ENCODE data around the gene LMNTD2. TPM values are rescaled to one million over a fixed set of nuclear protein-coding genes. Genes with fewer than 3 reads are reported as not detected.
A peak's percentile ranks its signal among the peaks of the same experiment; 100 is the strongest.
"Not testable (repeated sequence)": the region's sequence is repeated elsewhere in the genome, so short reads cannot be mapped to it uniquely, and the experiment has no call there.

Gene LMNTD2
- total RNA-seq, 1 experiment from 2014 or later: 4.0 TPM

GRCh38 chr11:574632-575312 is 14.2 kb upstream of the LMNTD2 start (continued):
- TF ChIP-seq GRHL2 (CRISPR knock-in tag; IDR thresholded peaks at IDR 0.05; ENCODE audit: insufficient replicate concordance, severe bottlenecking) (no peak), MLX (CRISPR knock-in tag; IDR thresholded peaks at IDR 0.05) (no peak), MYBL2 (CRISPR knock-in tag; IDR thresholded peaks at IDR 0.05) (no peak)

- H3K9me3 Mint-ChIP-seq; ATAC-seq; H3K36me3 Mint-ChIP-seq; POLR2A ChIA-PET; H3K27ac Mint-ChIP-seq; CTCF ChIA-PET; DNase-seq (ENCODE audit: low spot score): not testable (repeated sequence)
- peaks cover 22% of the 10 kb centered on the region for H3K27me3 Mint-ChIP-seq (ENCODE audit: low read depth)
- peaks cover 35% of the 10 kb centered on the region for H3K4me1 Mint-ChIP-seq
- H3K4me3 Mint-ChIP-seq: peak overlapping the region; percentile 88
These were observed 13.6 kb upstream of the LMNTD2 start for GRCh38 chr11:574031-574570.

GRCh38 chr11:573146-573759 is 12.7 kb upstream of the LMNTD2 start:
- DNase-seq (ENCODE audit: low spot score): no peak
- H3K4me1 Mint-ChIP-seq: peaks cover 31% of the 10 kb centered on the region
- ChIA-PET POLR2A (no interaction called here), CTCF (no interaction called here)
- peaks cover 22% of the 10 kb centered on the region for H3K27me3 Mint-ChIP-seq (ENCODE audit: low read depth)
- H3K36me3 Mint-ChIP-seq: 0 out of 2 replicates have a peak, but pooled peaks cover 5% of the 10 kb centered on the region
- no peak for TF ChIP-seq ERG (CRISPR knock-in tag; IDR thresholded peaks at IDR 0.05)
- no peak for TF ChIP-seq ZMAT4 (CRISPR knock-in tag; IDR thresholded peaks at IDR 0.05)
- no peak for TF ChIP-seq ATF3 (CRISPR knock-in tag; conservative IDR thresholded peaks at IDR 0.05)
- no peak for TF ChIP-seq SMAD3 (CRISPR knock-in tag; IDR thresholded peaks at IDR 0.05; ENCODE audit: borderline replicate concordance)
- no peak for TF ChIP-seq ATF2 (CRISPR knock-in tag; IDR thresholded peaks at IDR 0.05; ENCODE audit: borderline replicate concordance, low read depth)
- TF ChIP-seq NFATC4 (CRISPR knock-in tag; IDR thresholded peaks at IDR 0.05): no peak
- no peak for TF ChIP-seq NR1H2 (CRISPR knock-in tag; IDR thresholded peaks at IDR 0.05)
- no peak for TF ChIP-seq CREB1 (CRISPR knock-in tag; IDR thresholded peaks at IDR 0.05)
- no peak for TF ChIP-seq E2F5 (CRISPR knock-in tag; IDR thresholded peaks at IDR 0.05)
- no peak for TF ChIP-seq GABPB1 (CRISPR knock-in tag; IDR thresholded peaks at IDR 0.05)
- no peak for TF ChIP-seq SP1 (CRISPR knock-in tag; conservative IDR thresholded peaks at IDR 0.05)
- TF ChIP-seq CDX4 (CRISPR knock-in tag; IDR thresholded peaks at IDR 0.05; ENCODE audit: borderline replicate concordance): no peak
- no peak for TF ChIP-seq ZNF121 (CRISPR knock-in tag; IDR thresholded peaks at IDR 0.05)
- TF ChIP-seq PRRX2 (CRISPR knock-in tag; IDR thresholded peaks at IDR 0.05): no peak
- TF ChIP-seq ATF6 (CRISPR knock-in tag; IDR thresholded peaks at IDR 0.05): no peak
- TF ChIP-seq FOXK1 (CRISPR knock-in tag; IDR thresholded peaks at IDR 0.05): no peak
- TF ChIP-seq RORB (CRISPR knock-in tag; IDR thresholded peaks at IDR 0.05): no peak
- no peak for TF ChIP-seq CREM (CRISPR knock-in tag; IDR thresholded peaks at IDR 0.05)
- no peak for TF ChIP-seq CTCF (IDR thresholded peaks at IDR 0.05)
- no peak for ATAC-seq
- no peak overlapping the region for H3K27ac Mint-ChIP-seq
- H3K9me3 Mint-ChIP-seq: no peaks in the 10 kb centered on the region
- no peak overlapping the region for H3K4me3 Mint-ChIP-seq

All from WTC11 (cell line).